NT2/D1 (cell line): ENCODE results near the gene ARHGEF6.

ENCODE experiments used
- YY1 ChIP-seq: IDR thresholded peaks from 2 replicates; pipeline ENCODE4 v1.6.1; 2011; ENCODE audit not compliant: insufficient read length, insufficient read depth
- ZNF274 ChIP-seq: IDR thresholded peaks from 2 replicates; pipeline ENCODE4 v1.6.1; 2011; ENCODE audit warnings: mild to moderate bottlenecking, low read depth, low read length

DNA sequence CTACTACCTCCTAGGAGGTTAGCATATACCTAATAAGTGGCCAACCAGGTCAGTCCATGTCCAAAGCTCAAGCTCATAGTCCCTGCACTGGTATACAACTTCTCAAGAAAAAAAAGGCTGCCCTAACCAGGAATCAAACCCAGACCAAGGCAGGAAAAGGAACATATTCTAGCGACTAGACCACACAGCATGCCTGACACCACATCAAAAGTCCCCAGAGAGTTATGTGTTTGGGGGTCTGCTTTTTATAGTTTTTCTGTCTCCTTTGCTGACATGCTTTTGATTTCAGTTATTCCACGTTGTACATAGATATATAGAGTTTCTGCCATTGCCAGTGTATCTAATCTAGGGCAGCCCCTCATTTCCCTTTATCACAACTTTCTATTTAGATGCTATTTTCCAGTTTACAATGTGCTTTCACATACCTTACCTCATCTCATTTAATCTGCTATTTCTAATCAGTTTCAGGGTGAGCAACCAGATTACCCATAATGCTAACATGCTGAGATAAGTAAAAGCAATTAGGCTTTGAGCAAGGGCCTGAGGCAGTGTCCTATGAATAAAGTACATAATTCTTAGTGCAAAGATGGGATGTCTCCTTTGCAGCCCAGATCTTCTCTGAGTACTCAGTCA is 17.8 kb downstream of the ARHGEF6 start:
- no peak for TF ChIP-seq ZNF274
- TF ChIP-seq YY1 = no peak
